Left lung (tissue), 10 donors: ENCODE results near the gene CEPT1. TPM values are rescaled to one million over a fixed set of nuclear protein-coding genes. Genes with fewer than 3 reads are reported as not detected.

ENCODE experiments used
- ATAC-seq: fragments of 200-7000 bp; cut with Tn5 transposase; one replicate; pipeline ENCODE4 v1.9.1; 2020; ENCODE audit warnings: moderate library complexity
- DNase-seq, 4 donors: peaks; one replicate each; pipeline ENCODE4 v3.0.0-alpha.2; 2013 to 2020
- H3K27ac ChIP-seq, 2 donors: fragments of 200-600 bp; sonication (generic) in 1 of 2; one replicate each; pipeline versions ENCODE4 v1.5.0 to v1.8.0; 2020 to 2021
- H3K27me3 ChIP-seq, 2 donors: fragments of 200-600 bp; sonication (generic) in 1 of 2; one replicate each; pipeline versions ENCODE4 v1.5.0 to v1.8.0; 2020 to 2021
- H3K36me3 ChIP-seq, 2 donors: fragments of 200-600 bp; sonication (generic) in 1 of 2; one replicate each; pipeline versions ENCODE4 v1.5.0 to v1.8.0; 2020 to 2021
- H3K4me1 ChIP-seq, 2 donors: fragments of 200-600 bp; one replicate each; pipeline ENCODE4 v1.8.0; 2021
- H3K4me3 ChIP-seq, 2 donors: fragments of 200-600 bp; sonication (generic) in 1 of 2; one replicate each; pipeline versions ENCODE4 v1.5.0 to v1.8.0; 2020 to 2021; ENCODE audit warnings: mild to moderate bottlenecking in 1 of 2
- H3K9me3 ChIP-seq, 2 donors: fragments of 200-600 bp; sonication (generic) in 1 of 2; one replicate each; pipeline versions ENCODE4 v1.5.0 to v1.8.0; 2020 to 2021
- CTCF ChIP-seq, 2 donors: fragments of 200-600 bp; sonication (generic) in 1 of 2; IDR thresholded peaks; one replicate each; pipeline versions ENCODE4 v1.5.0 to v1.8.0; 2021; ENCODE audit warnings: antibody characterized with exemption in 2 of 2
- intact Hi-C, 2 donors: fragments of 100-400 bp; cut with DNase I; formaldehyde crosslinking; loops; one replicate each; pipeline versions ENCODE4 v1.11.2 to v1.14.2; 2022
- polyA plus RNA-seq, 6 donors: library from polyadenylated mRNA; unstranded; fragments of 120-200 nt; gene quantifications; one replicate each; pipeline ENCODE4 v1.2.1, GENCODE V29; 2013; ENCODE audit not compliant: insufficient read length in 6 of 6
- total RNA-seq, 2 donors: library from RNA; stranded (reverse); fragmentation: NEBNext Ultra II Directional; extraction: Animal tissue kit (Norgen Biotek cat#: 25700); gene quantifications; one replicate each; pipeline ENCODE4 v1.2.1, GENCODE V29; 2021
- donor health status: DM: no; HTN: yes; CAD: no.
- donor health status: DM: no; HTN: no; CAD: no.

The CEPT1 gene
- total and polyA plus RNA-seq, 8 donors = 40.4 to 66.3 (median 55.5) TPM

GRCh38 chr1:111195002-111195684 is 55.1 kb downstream of the CEPT1 start:
- no peaks in the 10 kb centered on the region for H3K9me3 ChIP-seq
- peak overlapping the region in 1 of 2 donors; percentile 91 for H3K27ac ChIP-seq
- intact Hi-C loops = no loop called here
- H3K27me3 ChIP-seq = no peaks in the 10 kb centered on the region
- peaks cover 40 to 98% of the 10 kb centered on the region in 2 donors for H3K4me1 ChIP-seq
- no peak overlapping the region for H3K4me3 ChIP-seq
- no peak for DNase-seq
- ATAC-seq = no peak
- peaks cover 0 to 76% of the 10 kb centered on the region in 2 donors for H3K36me3 ChIP-seq
- TF ChIP-seq CTCF (IDR thresholded peaks at IDR 0.05) = no peak

GRCh38 chr1:111196213-111196612 is 56.2 kb downstream of the CEPT1 start:
- H3K9me3 ChIP-seq = no peaks in the 10 kb centered on the region
- intact Hi-C loops = no loop called here
- TF ChIP-seq CTCF (IDR thresholded peaks at IDR 0.05) = no peak
- DNase-seq = no peak
- ATAC-seq = no peak
- peaks cover 39 to 96% of the 10 kb centered on the region in 2 donors for H3K4me1 ChIP-seq
- H3K36me3 ChIP-seq = peaks cover 0 to 65% of the 10 kb centered on the region in 2 donors
- H3K27ac ChIP-seq = peak overlapping the region in 1 of 2 donors; percentile 10
- peak overlapping the region in 1 of 2 donors; percentile 56 for H3K4me3 ChIP-seq
- no peaks in the 10 kb centered on the region for H3K27me3 ChIP-seq

DNA sequence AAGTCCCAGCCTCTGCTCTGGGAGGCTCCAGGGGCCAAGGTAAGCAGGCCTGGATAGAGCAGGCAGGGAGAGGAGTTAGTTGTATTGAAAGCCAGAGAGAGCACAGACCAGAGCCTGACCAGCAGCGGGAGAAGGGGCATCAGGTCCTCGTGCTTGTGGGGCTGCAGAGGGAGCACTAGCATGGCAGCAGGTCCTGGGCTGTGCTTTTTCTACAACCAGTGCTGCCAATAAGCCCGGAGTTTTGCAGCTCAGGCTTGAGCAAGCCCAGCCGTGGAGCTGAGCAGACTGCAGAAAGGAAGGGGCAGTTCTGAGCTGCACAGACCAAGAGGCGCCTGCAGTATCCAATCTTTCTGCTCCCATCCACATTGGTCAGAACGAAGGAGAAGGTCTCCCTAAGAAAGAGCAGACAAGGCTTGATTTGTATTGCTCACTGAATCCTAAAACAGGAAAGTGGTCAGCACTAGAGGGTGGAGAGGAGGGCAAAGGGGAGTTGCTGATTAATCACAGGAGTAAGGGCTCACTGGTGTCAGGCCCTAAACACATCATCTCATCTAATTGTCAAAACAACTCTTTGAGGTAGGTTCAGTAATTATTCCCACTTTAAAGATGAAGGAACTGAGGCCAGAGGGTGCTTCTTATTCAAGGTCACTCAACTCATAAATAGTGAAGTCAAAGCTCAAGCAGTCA is 57.7 kb downstream of the CEPT1 start:
- ATAC-seq (no peak), DNase-seq (peak in 1 of 4 donors; percentile 62)
- intact Hi-C loops = no loop called here
- Histone ChIP-seq H3K9me3 (no peaks in the 10 kb centered on the region), H3K4me3 (peak overlapping the region; percentile 22 to 56), H3K27ac (peak overlapping the region in 1 of 2 donors; percentile 93), H3K36me3 (peaks cover 0 to 51% of the 10 kb centered on the region in 2 donors), H3K27me3 (no peaks in the 10 kb centered on the region), H3K4me1 (peaks cover 41 to 96% of the 10 kb centered on the region in 2 donors)
- peak in 1 of 2 donors; percentile 45 for TF ChIP-seq CTCF (IDR thresholded peaks at IDR 0.05)

DNA sequence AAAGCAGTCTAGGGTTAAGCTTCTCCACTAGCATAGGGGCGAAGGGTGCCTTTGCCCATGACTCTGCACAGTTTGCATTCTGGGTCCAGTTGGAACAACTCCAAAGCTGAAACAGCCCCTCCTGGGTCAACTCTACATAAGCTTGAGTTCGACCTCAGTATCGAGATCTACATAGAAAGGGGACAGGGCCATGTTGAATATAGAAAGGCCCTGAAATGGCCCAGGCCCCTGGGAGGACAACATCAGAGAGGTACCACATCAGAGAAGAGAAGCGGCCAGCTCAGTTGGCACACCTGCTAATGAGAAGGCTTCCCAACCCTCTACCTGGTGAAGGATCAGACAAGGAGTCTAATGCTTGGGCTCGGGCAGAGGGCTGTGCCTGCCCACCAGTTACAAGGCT is 58.8 kb downstream of the CEPT1 start:
- Histone ChIP-seq H3K4me1 (peaks cover 38 to 93% of the 10 kb centered on the region in 2 donors), H3K27me3 (no peaks in the 10 kb centered on the region), H3K4me3 (peak overlapping the region; percentile 22 to 56), H3K36me3 (peaks cover 0 to 51% of the 10 kb centered on the region in 2 donors), H3K9me3 (no peaks in the 10 kb centered on the region), H3K27ac (peak overlapping the region; percentile 80 to 93)
- TF ChIP-seq CTCF (IDR thresholded peaks at IDR 0.05) = no peak
- DNase-seq = no peak
- intact Hi-C loops = no loop called here
- ATAC-seq = no peak

- Histone ChIP-seq H3K27ac (peak overlapping the region; percentile 80 to 93), H3K27me3 (no peaks in the 10 kb centered on the region), H3K36me3 (peaks cover 0 to 46% of the 10 kb centered on the region in 2 donors), H3K4me3 (peak overlapping the region; percentile 22 to 56), H3K9me3 (no peaks in the 10 kb centered on the region), H3K4me1 (peaks cover 33 to 91% of the 10 kb centered on the region in 2 donors)
- TF ChIP-seq CTCF (IDR thresholded peaks at IDR 0.05) = no peak
- ATAC-seq = no peak
- intact Hi-C loops = no loop called here
- no peak for DNase-seq
Observed at GRCh38 chr1:111199329-111199728, 59.3 kb downstream of the CEPT1 start.
